AG10803 (cell line): Measurements from ENCODE around the gene PLPP3.

Source experiments
- DNase-seq: peaks from one replicate; pipeline ENCODE4 v3.0.0; 2010; ENCODE audit warnings: low read depth
- H3K4me3 ChIP-seq: 2 replicates; pipeline ENCODE4 v1.5.1; 2011; ENCODE audit warnings: mild to moderate bottlenecking, low read length, control low read depth
- TF ChIP-seq, protein P1 (sequence below): conservative IDR thresholded peaks from 2 replicates; pipeline ENCODE4 v1.5.1; 2011; ENCODE audit warnings: mild to moderate bottlenecking, low read length, control low read depth, inconsistent platforms

The PLPP3 gene

DNA sequence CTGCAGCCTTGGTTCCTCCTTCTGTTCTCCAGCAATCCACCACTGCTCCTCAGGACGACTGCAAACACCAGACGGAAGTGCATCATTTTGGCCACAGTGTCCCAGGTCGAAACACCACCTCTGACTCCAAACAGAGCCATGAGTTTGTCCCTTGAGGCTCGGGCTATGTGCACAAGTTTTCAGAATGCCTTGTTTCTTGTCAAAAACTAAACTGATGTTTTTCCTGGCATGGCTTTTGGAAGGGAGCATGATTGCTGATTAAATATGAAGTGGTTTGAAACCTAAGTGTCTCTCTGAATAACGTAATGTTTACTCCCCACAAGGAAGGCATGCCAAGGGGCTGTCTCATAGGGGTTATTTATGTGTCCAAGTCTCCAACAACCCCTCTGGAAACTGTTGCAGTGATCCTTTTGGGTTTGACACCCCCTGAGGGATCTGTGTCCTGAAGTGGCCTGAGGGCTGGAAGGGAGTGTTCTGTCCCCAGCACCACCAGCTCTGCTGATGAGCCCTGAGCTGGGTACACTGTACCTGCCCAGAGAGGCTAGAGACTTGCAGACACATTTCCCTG, 132.7 kb downstream of the PLPP3 start:
- no peak for DNase-seq
- H3K4me3 ChIP-seq, result no peak overlapping the region
- TF ChIP-seq, protein P1, sequence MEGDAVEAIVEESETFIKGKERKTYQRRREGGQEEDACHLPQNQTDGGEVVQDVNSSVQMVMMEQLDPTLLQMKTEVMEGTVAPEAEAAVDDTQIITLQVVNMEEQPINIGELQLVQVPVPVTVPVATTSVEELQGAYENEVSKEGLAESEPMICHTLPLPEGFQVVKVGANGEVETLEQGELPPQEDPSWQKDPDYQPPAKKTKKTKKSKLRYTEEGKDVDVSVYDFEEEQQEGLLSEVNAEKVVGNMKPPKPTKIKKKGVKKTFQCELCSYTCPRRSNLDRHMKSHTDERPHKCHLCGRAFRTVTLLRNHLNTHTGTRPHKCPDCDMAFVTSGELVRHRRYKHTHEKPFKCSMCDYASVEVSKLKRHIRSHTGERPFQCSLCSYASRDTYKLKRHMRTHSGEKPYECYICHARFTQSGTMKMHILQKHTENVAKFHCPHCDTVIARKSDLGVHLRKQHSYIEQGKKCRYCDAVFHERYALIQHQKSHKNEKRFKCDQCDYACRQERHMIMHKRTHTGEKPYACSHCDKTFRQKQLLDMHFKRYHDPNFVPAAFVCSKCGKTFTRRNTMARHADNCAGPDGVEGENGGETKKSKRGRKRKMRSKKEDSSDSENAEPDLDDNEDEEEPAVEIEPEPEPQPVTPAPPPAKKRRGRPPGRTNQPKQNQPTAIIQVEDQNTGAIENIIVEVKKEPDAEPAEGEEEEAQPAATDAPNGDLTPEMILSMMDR, result no peak

DNA sequence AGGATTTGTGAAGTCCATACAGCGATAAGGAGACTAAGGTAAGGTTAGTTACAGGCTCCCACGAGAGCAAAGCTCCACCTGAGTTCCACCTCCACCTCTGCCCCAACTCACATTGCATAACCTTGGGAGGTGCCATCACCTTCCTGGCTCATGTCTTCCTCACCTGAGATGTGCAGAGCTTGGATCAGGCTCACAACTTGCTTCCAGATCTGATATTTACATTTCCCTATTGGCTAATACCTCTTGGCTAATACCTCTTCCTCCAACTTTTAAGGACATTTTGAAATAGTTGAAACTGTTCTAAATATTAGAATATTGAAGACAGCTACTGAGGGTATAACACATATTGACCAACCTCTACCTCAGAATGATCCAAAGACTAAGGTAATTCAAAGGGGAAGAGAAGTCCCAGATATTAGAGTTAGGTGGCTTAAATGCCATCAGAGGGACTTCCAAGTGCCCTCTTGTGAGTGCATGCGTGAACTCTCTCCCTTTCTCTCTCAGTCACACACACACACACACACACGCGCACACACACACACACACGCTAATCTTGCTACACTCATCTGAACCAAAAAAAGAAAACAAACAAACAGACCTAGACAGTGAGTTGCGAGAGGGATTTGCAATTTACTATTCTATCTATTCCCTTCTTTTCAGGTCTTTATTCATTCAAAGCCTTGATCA, 134.3 kb downstream of the PLPP3 start:
- H3K4me3 ChIP-seq, result no peak overlapping the region
- no peak for DNase-seq
- TF ChIP-seq, protein P1, result no peak
